ENCODE results near the gene CKAP5. TPM values are rescaled to one million over a fixed set of nuclear protein-coding genes. Genes with fewer than 3 reads are reported as not detected.

CKAP5 gene
- total RNA-seq, 4 donors from 2014 or later: 30.7 to 42.3 (median 36.5) TPM

DNA sequence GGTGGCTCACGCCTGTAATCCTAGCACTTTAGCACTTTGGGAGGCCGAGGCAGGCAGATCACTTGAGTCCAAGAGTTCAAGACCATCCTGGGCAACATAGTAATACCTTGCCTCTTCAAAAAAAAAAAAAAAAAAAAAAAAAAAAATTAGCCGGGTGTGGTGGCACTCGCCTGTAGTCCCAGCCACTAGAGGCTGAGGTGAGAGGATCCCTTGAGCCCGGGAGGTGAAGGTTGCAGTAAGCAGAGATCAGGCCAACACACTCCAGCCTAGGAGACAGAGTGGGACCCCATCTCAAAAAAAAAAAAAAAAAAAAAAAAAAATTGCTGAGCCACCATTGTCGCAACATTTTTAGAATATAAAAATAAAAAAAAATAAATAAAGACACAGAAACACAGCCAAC lies 7.6 kb downstream of the CKAP5 start:
- TF ChIP-seq, protein P1, sequence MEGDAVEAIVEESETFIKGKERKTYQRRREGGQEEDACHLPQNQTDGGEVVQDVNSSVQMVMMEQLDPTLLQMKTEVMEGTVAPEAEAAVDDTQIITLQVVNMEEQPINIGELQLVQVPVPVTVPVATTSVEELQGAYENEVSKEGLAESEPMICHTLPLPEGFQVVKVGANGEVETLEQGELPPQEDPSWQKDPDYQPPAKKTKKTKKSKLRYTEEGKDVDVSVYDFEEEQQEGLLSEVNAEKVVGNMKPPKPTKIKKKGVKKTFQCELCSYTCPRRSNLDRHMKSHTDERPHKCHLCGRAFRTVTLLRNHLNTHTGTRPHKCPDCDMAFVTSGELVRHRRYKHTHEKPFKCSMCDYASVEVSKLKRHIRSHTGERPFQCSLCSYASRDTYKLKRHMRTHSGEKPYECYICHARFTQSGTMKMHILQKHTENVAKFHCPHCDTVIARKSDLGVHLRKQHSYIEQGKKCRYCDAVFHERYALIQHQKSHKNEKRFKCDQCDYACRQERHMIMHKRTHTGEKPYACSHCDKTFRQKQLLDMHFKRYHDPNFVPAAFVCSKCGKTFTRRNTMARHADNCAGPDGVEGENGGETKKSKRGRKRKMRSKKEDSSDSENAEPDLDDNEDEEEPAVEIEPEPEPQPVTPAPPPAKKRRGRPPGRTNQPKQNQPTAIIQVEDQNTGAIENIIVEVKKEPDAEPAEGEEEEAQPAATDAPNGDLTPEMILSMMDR (IDR thresholded peaks at IDR 0.05; ENCODE audit: low read depth): no peak

DNA sequence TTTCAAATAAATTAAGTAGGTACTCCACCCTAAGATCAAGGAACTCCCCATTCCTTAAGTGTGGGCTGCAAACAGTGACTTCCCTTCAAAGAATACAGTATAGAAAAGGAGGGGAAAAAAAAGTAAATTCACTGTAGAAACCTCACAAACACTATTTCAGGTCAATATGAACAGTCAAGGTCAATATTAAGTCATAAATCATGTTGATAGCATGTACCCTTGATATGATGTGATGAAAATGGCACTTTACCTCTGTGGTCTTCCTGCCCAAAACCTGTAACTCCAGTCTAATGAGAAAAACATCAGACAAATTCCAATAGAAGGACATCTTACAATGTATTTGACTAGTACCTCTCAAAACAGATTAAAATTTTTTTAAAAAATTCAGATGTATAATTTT lies 8.2 kb downstream of the CKAP5 start:
- TF ChIP-seq, protein P1 (IDR thresholded peaks at IDR 0.05; ENCODE audit: low read depth): no peak

DNA sequence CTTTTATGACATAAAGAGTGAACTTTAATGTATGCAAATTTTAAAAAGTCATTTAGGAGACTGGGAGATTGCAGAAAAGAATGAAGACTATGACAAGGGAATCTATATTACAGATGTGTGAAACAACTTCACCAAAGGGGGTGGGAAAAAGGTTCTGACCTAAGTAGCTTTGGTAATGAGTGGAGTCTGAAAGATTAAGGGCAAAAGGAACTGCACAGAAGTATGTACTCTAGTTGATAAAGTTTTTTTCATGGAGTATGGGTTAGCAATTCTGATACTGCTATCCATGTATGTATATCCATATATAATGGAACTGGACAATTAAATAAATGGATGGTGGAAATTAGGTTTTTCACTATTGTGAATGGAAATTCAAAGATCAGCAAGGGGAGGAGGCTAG lies 9.2 kb downstream of the CKAP5 start:
- TF ChIP-seq, protein P1 (IDR thresholded peaks at IDR 0.05; ENCODE audit: low read depth): no peak

DNA sequence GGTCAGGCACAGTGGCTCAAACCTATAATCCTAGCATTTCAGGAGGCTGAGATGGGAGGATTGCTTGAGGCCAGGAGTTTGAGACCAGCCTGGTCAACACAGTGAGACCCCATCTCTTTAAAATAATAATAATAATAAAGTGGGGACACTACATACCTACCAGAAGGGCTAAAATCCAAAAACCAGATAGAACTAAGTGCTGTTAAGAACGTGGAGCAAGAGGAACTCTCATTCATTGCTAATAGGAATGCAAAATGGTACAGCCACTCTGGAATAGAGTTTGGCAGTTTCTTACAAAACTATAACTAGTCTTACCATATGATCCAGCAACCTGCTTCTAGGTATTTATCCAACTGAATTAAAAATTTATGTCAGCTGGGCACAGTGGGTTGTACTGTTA lies 9.6 kb downstream of the CKAP5 start:
- TF ChIP-seq, protein P1 (IDR thresholded peaks at IDR 0.05; ENCODE audit: low read depth): no peak

DNA sequence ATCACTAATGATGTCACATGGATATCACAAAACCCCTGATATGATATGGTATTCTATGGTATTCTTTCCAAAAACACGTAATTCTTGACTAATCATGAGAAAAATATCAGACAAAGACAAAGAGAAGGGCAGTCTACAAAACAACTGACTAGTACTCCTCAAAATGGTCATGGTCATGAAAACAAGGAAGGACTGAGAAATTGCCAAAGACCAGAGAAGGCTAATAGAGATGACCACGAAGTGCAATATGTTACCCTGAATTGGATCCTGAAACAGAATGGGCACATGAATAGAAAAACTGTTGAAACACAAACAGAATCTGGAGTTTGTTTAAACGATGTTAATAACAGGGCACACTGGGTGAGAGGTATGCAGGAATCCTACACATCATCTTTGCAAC lies 10.2 kb downstream of the CKAP5 start:
- TF ChIP-seq, protein P1 (IDR thresholded peaks at IDR 0.05; ENCODE audit: low read depth): no peak

DNA sequence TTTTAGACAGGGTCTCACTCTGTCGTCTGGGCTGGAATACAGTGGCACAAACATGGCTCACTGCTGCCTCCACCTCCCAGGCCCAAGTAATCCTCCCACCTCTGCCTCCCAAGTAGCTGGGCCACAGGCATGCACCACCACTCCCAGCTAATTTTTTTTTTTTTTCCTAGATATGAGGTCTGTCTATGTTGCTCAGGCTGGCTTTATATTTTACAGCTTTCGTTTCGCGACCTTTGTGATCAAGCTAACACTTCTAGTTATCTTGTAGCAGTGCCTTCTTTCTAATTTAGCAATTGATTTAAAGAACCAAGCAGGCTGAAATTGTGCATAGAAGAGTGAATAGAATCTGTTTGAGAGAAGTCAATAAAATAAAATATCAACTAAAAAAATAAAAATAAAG lies 11.3 kb downstream of the CKAP5 start:
- TF ChIP-seq, protein P1 (IDR thresholded peaks at IDR 0.05; ENCODE audit: low read depth): no peak

DNA sequence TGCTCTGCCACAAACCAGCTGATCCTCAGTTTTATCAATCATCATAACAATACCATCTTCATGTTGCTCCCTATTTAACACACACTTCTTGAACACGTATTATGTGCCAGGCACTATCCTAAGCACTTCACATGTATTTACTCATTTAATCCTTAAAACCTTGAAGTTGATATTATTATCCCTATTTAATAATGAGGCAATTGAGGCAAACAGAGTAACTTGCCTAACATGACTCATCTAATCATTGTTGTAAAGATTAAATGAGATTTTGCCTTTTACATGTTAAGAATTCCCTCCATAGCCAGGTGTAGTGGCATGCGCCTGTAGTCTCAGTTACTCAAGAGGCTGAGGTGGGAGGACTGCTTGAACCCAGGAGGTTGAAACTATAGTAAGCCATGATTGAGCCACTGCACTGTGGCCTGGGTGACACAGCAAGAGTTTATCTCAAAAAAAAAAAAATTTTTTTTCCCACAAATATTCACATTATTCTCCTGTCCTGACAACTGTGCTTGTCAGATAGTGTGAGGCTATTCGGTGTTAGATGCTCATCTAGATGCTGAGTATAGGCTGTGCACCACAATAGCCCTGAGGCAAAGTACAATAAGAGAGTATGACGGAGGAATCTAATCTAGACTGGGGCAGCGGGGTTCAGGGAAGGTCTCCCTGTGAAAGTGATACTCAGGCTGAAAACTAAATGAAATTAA lies 13.4 kb downstream of the CKAP5 start:
- TF ChIP-seq, protein P1 (IDR thresholded peaks at IDR 0.05; ENCODE audit: low read depth): no peak
